HG03354 (cell line): ENCODE results near the gene RAB3IL1.

Experiments used
- ATAC-seq: cut with Tn5 transposase; IDR thresholded peaks from one replicate; pipeline ENCODE4 v1.9.1; 2021; ENCODE audit warnings: mild to moderate bottlenecking; ENCODE audit not compliant: unreplicated experiment, poor library complexity, severe bottlenecking

The RAB3IL1 gene

GRCh38 chr11:61854206-61854895 lies 63.0 kb downstream of the RAB3IL1 start:
- no peak for ATAC-seq

GRCh38 chr11:61853698-61854169 lies 63.6 kb downstream of the RAB3IL1 start:
- ATAC-seq = no peak

GRCh38 chr11:61851900-61852295 lies 65.5 kb downstream of the RAB3IL1 start:
- ATAC-seq = no peak

- ATAC-seq = no peak
These were observed 66.1 kb downstream of the RAB3IL1 start for GRCh38 chr11:61851113-61851899.

GRCh38 chr11:61850687-61851086 lies 66.7 kb downstream of the RAB3IL1 start:
- ATAC-seq = no peak

- ATAC-seq = no peak
These were observed 68.7 kb downstream of the RAB3IL1 start for GRCh38 chr11:61848631-61849030.

GRCh38 chr11:61847914-61848581 lies 69.3 kb downstream of the RAB3IL1 start:
- no peak for ATAC-seq
